ENCODE data around the gene FGF12. TPM values are rescaled to one million over a fixed set of nuclear protein-coding genes. Genes with fewer than 3 reads are reported as not detected.

Gene FGF12
- polyA plus RNA-seq, 3 donors = not detected

- H3K27ac ChIP-seq (ENCODE audit: low read depth in 1 of 2, low read length in 2 of 2) = no peak overlapping the region
- no peak overlapping the region for H3K4me3 ChIP-seq (replicated peaks in 1 of 3; ENCODE audit: low read depth in 2 of 3, low read length in 3 of 3)
- no peak for TF ChIP-seq CTCF (IDR thresholded peaks at IDR 0.05)
- DNase-seq = no peak
- H3K79me2 ChIP-seq (ENCODE audit: insufficient read depth, low read length) = no peaks in the 10 kb centered on the region
- H3K27me3 ChIP-seq (ENCODE audit: control insufficient read depth in 2 of 2, insufficient read depth in 2 of 2, low read length in 2 of 2) = no peaks in the 10 kb centered on the region
- H3K4me2 ChIP-seq (replicated peaks; ENCODE audit: extremely low read depth, low read length, poor library complexity, severe bottlenecking) = no peak overlapping the region
- WGBS (ENCODE audit: insufficient coverage) = no CpG with 5 or more reads among the region's 2 CpGs
- H3K27me3 Mint-ChIP-seq (ENCODE audit: low read depth in 3 of 3) = no peaks in the 10 kb centered on the region
- H2AFZ ChIP-seq (ENCODE audit: insufficient read depth, low read depth, low read length, poor library complexity, severe bottlenecking) = no peak overlapping the region
- no peaks in the 10 kb centered on the region for H3K36me3 ChIP-seq (replicated peaks in 1 of 2; ENCODE audit: control insufficient read depth in 1 of 2, insufficient read depth in 2 of 2, low read length in 2 of 2)
- H3K4me1 ChIP-seq (ENCODE audit: control insufficient read depth in 1 of 2, insufficient read depth in 2 of 2, low read length in 2 of 2) = no peaks in the 10 kb centered on the region
- intact Hi-C loops (cut with micrococcal nuclease) = no loop called here
- no peaks in the 10 kb centered on the region for H3K4me1 Mint-ChIP-seq
- no peak overlapping the region for H3K4me3 Mint-ChIP-seq
- no peak overlapping the region for H3K9ac ChIP-seq (ENCODE audit: insufficient read depth, low read length, poor library complexity, severe bottlenecking)
- H3K9me3 Mint-ChIP-seq = no peaks in the 10 kb centered on the region
- H3K36me3 Mint-ChIP-seq = no peaks in the 10 kb centered on the region
- H3K27ac Mint-ChIP-seq = no peak overlapping the region
- H3K9me3 ChIP-seq (replicated peaks in 1 of 2; ENCODE audit: control insufficient read depth in 1 of 2, insufficient read depth in 1 of 2, low read length in 2 of 2) = no peaks in the 10 kb centered on the region
- no peaks in the 10 kb centered on the region for H4K20me1 ChIP-seq (ENCODE audit: insufficient read depth, low read length)
Observed at GRCh38 chr3:192229866-192230265, 497.5 kb downstream of the FGF12 start.

GRCh38 chr3:192224634-192225155, 502.6 kb downstream of the FGF12 start:
- H3K9me3 ChIP-seq (replicated peaks in 1 of 2; ENCODE audit: control insufficient read depth in 1 of 2, insufficient read depth in 1 of 2, low read length in 2 of 2) = no peaks in the 10 kb centered on the region
- H3K27me3 ChIP-seq (ENCODE audit: control insufficient read depth in 2 of 2, insufficient read depth in 2 of 2, low read length in 2 of 2) = no peaks in the 10 kb centered on the region
- Mint-ChIP-seq H3K4me3 (no peak overlapping the region), H3K4me1 (no peaks in the 10 kb centered on the region), H3K27me3 (ENCODE audit: low read depth in 3 of 3) (no peaks in the 10 kb centered on the region), H3K27ac (no peak overlapping the region), H3K9me3 (peaks cover 0 to 1% (median 0%) of the 10 kb centered on the region in 7 donors), H3K36me3 (no peaks in the 10 kb centered on the region)
- 82% methylated on average over 2 of the region's 5 CpGs for WGBS (ENCODE audit: insufficient coverage)
- no peaks in the 10 kb centered on the region for H3K36me3 ChIP-seq (replicated peaks in 1 of 2; ENCODE audit: control insufficient read depth in 1 of 2, insufficient read depth in 2 of 2, low read length in 2 of 2)
- H2AFZ ChIP-seq (ENCODE audit: insufficient read depth, low read depth, low read length, poor library complexity, severe bottlenecking) = no peak overlapping the region
- H3K9ac ChIP-seq (ENCODE audit: insufficient read depth, low read length, poor library complexity, severe bottlenecking) = no peak overlapping the region
- no peaks in the 10 kb centered on the region for H3K4me1 ChIP-seq (ENCODE audit: control insufficient read depth in 1 of 2, insufficient read depth in 2 of 2, low read length in 2 of 2)
- H3K79me2 ChIP-seq (ENCODE audit: insufficient read depth, low read length) = no peaks in the 10 kb centered on the region
- no peaks in the 10 kb centered on the region for H4K20me1 ChIP-seq (ENCODE audit: insufficient read depth, low read length)
- no peak for TF ChIP-seq CTCF (IDR thresholded peaks at IDR 0.05)
- no peak overlapping the region for H3K4me3 ChIP-seq (replicated peaks in 1 of 3; ENCODE audit: low read depth in 2 of 3, low read length in 3 of 3)
- H3K4me2 ChIP-seq (replicated peaks; ENCODE audit: extremely low read depth, low read length, poor library complexity, severe bottlenecking) = no peak overlapping the region
- intact Hi-C loops (cut with micrococcal nuclease) = no loop called here
- H3K27ac ChIP-seq (ENCODE audit: low read depth in 1 of 2, low read length in 2 of 2) = no peak overlapping the region
- DNase-seq = no peak

All from CD14-positive monocyte (primary cell).